GM21515 (cell line): Measurements from ENCODE around the gene ZBTB7C.

Experiments used
- ATAC-seq: cut with Tn5 transposase; IDR thresholded peaks from one replicate; pipeline ENCODE4 v1.9.1; 2021; ENCODE audit not compliant: unreplicated experiment

ZBTB7C gene

GRCh38 chr18:48418539-48419276 lies 9.5 kb upstream of the ZBTB7C start:
- no peak for ATAC-seq

- ATAC-seq, result no peak
Observed at GRCh38 chr18:48417985-48418384, 8.8 kb upstream of the ZBTB7C start.

- ATAC-seq, result no peak
Observed at GRCh38 chr18:48413342-48413741, 4.2 kb upstream of the ZBTB7C start.

GRCh38 chr18:48412339-48412929 lies 3.3 kb upstream of the ZBTB7C start:
- no peak for ATAC-seq

GRCh38 chr18:48410095-48410920 lies 1.1 kb upstream of the ZBTB7C start:
- peak; percentile 93 for ATAC-seq

GRCh38 chr18:48409591-48410094 lies 460 bp upstream of the ZBTB7C start:
- peak; percentile 15 for ATAC-seq

GRCh38 chr18:48408111-48408726 lies 964 bp downstream of the ZBTB7C start:
- ATAC-seq, result no peak

GRCh38 chr18:48407358-48407757 lies 1.8 kb downstream of the ZBTB7C start:
- no peak for ATAC-seq

- ATAC-seq, result no peak
Observed at GRCh38 chr18:48405978-48406377, 3.2 kb downstream of the ZBTB7C start.

GRCh38 chr18:48404716-48405507 lies 4.3 kb downstream of the ZBTB7C start:
- ATAC-seq, result no peak

- ATAC-seq, result no peak
Observed at GRCh38 chr18:48402953-48403352, 6.2 kb downstream of the ZBTB7C start.

- no peak for ATAC-seq
Observed at GRCh38 chr18:48399303-48400075, 9.7 kb downstream of the ZBTB7C start.

- no peak for ATAC-seq
Observed at GRCh38 chr18:48398074-48398473, 11.1 kb downstream of the ZBTB7C start.

- no peak for ATAC-seq
Observed at GRCh38 chr18:48397021-48397420, 12.2 kb downstream of the ZBTB7C start.

- ATAC-seq, result no peak
Observed at GRCh38 chr18:48396561-48396960, 12.6 kb downstream of the ZBTB7C start.

- no peak for ATAC-seq
Observed at GRCh38 chr18:48395646-48396045, 13.5 kb downstream of the ZBTB7C start.

- no peak for ATAC-seq
Observed at GRCh38 chr18:48394176-48394575, 15.0 kb downstream of the ZBTB7C start.

- no peak for ATAC-seq
Observed at GRCh38 chr18:48393776-48394175, 15.4 kb downstream of the ZBTB7C start.

GRCh38 chr18:48393170-48393569 lies 16.0 kb downstream of the ZBTB7C start:
- ATAC-seq, result no peak

- ATAC-seq, result no peak
Observed at GRCh38 chr18:48392268-48392667, 16.9 kb downstream of the ZBTB7C start.
